ENCODE measurements around the gene C2CD2L. TPM values are rescaled to one million over a fixed set of nuclear protein-coding genes. Genes with fewer than 3 reads are reported as not detected.

The C2CD2L gene
- total RNA-seq, 1 experiment from 2014 or later, result 5.6 TPM

- no peak overlapping the region for H2BK15ac ChIP-seq (ENCODE audit: low read depth, low read length)
- H3K9me3 ChIP-seq (ENCODE audit: control insufficient read depth, low read depth, low read length), result no peaks in the 10 kb centered on the region
- H3K79me1 ChIP-seq (ENCODE audit: insufficient read depth, low read depth, low read length, poor library complexity, severe bottlenecking), result no peaks in the 10 kb centered on the region
- no peak overlapping the region for H4K8ac ChIP-seq (replicated peaks; ENCODE audit: insufficient read length, low read depth, low read length)
- no peak overlapping the region for H2AK5ac ChIP-seq (ENCODE audit: insufficient read length, low read length)
- no peaks in the 10 kb centered on the region for H3K79me2 ChIP-seq (ENCODE audit: insufficient read depth, low read length)
- H3K14ac ChIP-seq (ENCODE audit: insufficient read depth, low read length), result no peak overlapping the region; the same call in 1 of the 2 replicates
- no CpG with 5 or more reads among the region's 8 CpGs for WGBS (ENCODE audit: extremely low coverage, insufficient read length, low lambda C conversion rate)
- no peaks in the 10 kb centered on the region for H3K23me2 ChIP-seq (ENCODE audit: insufficient read length, low read depth, low read length, poor library complexity, severe bottlenecking)
- no peaks in the 10 kb centered on the region; the same call in 1 of the 2 replicates for H3K27me3 ChIP-seq (ENCODE audit: insufficient read depth, low read length)
- no peak overlapping the region for H3K9ac ChIP-seq (ENCODE audit: extremely low read depth, insufficient read length, low read length)
- H3K23ac ChIP-seq (ENCODE audit: insufficient read length, low read depth, low read length), result no peak overlapping the region
- H2BK5ac ChIP-seq (ENCODE audit: insufficient read length, low read length), result no peak overlapping the region
- no peak overlapping the region for H3K18ac ChIP-seq (ENCODE audit: insufficient read length, low read depth, low read length)
- Mint-ChIP-seq H3K4me1 (peaks cover 13 to 20% of the 10 kb centered on the region in 2 experiments), H3K27ac (no peak overlapping the region), H3K36me3 (ENCODE audit: insufficient read depth in 1 of 3, low read depth in 3 of 3) (no peaks in the 10 kb centered on the region), H3K9me3 (no peaks in the 10 kb centered on the region), H3K4me3 (no peak overlapping the region; a peak in 1 of 5 replicates), H3K27me3 (ENCODE audit: low read depth) (peaks cover 37% of the 10 kb centered on the region)
- no peak overlapping the region for H4K5ac ChIP-seq (ENCODE audit: insufficient read length, low read depth, low read length)
- no peak overlapping the region for H3K4ac ChIP-seq (ENCODE audit: low read depth, low read length)
- no peak overlapping the region for H2BK120ac ChIP-seq (ENCODE audit: low read depth, low read length, poor library complexity, severe bottlenecking)
- peak; percentile 59 for DNase-seq
- no peaks in the 10 kb centered on the region for H4K20me1 ChIP-seq (ENCODE audit: control insufficient read depth, insufficient read depth, insufficient read length)
- H3K56ac ChIP-seq (ENCODE audit: insufficient read length, low read depth, low read length), result no peak overlapping the region
- no peak overlapping the region for H2AFZ ChIP-seq (ENCODE audit: low read length)
- H3K4me2 ChIP-seq (ENCODE audit: insufficient read depth, insufficient read length, low read length), result no peak overlapping the region
- no peak overlapping the region for H3T11ph ChIP-seq (ENCODE audit: low read length)
- no peaks in the 10 kb centered on the region for H3K4me1 ChIP-seq (ENCODE audit: insufficient read depth, low read length)
- H4K91ac ChIP-seq (ENCODE audit: insufficient read length, low read depth, low read length), result no peak overlapping the region
- H2BK12ac ChIP-seq (ENCODE audit: insufficient read length, low read depth, low read length), result no peak overlapping the region
- no peak overlapping the region for H3K27ac ChIP-seq (ENCODE audit: insufficient read length, low read depth, low read length)
- peak; percentile 52 for TF ChIP-seq CTCF (conservative IDR thresholded peaks at IDR 0.05)
- no peak overlapping the region for H2BK20ac ChIP-seq (ENCODE audit: low read depth, low read length, poor library complexity, severe bottlenecking)
Measured at GRCh38 chr11:119155733-119156492, 48.8 kb downstream of the C2CD2L start.

Measured in H9 (cell line).